ENCODE data around the gene ODF2L.

ODF2L gene, protein sequence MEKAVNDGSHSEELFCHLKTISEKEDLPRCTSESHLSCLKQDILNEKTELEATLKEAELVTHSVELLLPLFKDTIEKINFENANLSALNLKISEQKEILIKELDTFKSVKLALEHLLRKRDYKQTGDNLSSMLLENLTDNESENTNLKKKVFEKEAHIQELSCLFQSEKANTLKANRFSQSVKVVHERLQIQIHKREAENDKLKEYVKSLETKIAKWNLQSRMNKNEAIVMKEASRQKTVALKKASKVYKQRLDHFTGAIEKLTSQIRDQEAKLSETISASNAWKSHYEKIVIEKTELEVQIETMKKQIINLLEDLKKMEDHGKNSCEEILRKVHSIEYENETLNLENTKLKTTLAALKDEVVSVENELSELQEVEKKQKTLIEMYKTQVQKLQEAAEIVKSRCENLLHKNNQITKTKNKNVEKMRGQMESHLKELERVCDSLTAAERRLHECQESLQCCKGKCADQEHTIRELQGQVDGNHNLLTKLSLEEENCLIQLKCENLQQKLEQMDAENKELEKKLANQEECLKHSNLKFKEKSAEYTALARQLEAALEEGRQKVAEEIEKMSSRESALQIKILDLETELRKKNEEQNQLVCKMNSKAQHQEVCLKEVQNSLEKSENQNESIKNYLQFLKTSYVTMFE

GRCh38 chr1:86395751-86396497 is at the start of gene ODF2L:
TSS of gene ODF2L (minus strand) at chr1:86396323. CDS start at chr1:86387027, 9,296 bp downstream.
- H3K27ac ChIP-seq: peak within 1 kb of the TSS; percentile 48

GRCh38 chr1:86445919-86446318 is 49.8 kb upstream of the ODF2L start:
- no peak overlapping the region for H3K27ac ChIP-seq
- TF ChIP-seq ZFX (IDR thresholded peaks at IDR 0.05; ENCODE audit: borderline replicate concordance) (no peak), CTCF (IDR thresholded peaks at IDR 0.05) (no peak)

More at GRCh38 chr1:86395751-86396497, at the start of gene ODF2L:
- TF ChIP-seq ZFX (IDR thresholded peaks at IDR 0.05; ENCODE audit: borderline replicate concordance): no peak
- TF ChIP-seq CTCF (IDR thresholded peaks at IDR 0.05): no peak

GRCh38 chr1:86441997-86442396 is 45.9 kb upstream of the ODF2L start:
- H3K27ac ChIP-seq: no peak overlapping the region
- TF ChIP-seq CTCF (IDR thresholded peaks at IDR 0.05) (no peak), ZFX (IDR thresholded peaks at IDR 0.05; ENCODE audit: borderline replicate concordance) (no peak)

DNA sequence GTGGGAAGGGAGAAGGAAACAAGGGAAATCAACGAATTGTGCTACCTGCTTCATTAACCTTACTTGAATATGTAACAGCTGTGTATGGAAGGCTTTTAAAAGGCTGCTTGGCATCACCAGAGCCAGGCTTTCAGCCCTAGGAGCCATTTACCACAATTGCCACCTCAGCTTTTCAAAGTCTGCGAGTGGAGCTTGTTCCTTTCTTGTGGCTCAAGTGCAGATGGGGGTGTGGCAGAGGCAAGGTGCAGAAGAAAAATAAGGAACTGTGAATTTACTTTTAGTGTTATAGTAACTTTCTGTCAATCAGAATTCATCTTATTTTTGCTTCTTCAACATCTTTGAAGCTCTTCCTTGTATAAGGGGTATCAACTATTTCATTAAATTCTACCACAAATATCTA is 45.5 kb upstream of the ODF2L start:
- no peak overlapping the region for H3K27ac ChIP-seq
- TF ChIP-seq ZFX (IDR thresholded peaks at IDR 0.05; ENCODE audit: borderline replicate concordance) (no peak), CTCF (IDR thresholded peaks at IDR 0.05) (no peak)

DNA sequence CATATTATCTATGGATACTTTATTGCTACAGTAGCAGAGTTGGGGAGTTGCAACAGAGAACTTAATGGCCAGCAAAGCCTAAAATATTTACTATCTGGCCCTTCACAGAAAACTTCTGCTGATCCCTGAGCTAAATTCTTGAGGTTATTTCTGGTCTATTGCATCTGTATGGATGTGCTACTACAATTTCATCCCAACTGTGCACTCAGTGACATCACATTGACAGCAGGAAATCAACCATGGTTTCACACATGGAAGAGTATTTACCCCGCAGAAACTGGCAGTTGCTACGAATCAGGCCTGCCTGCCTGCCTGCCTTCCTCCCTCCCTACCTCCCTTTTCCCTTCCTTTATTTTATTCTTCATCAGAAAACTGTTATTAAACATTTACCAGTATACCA is 39.9 kb upstream of the ODF2L start:
- no peak for TF ChIP-seq ZFX (IDR thresholded peaks at IDR 0.05; ENCODE audit: borderline replicate concordance)
- TF ChIP-seq CTCF (IDR thresholded peaks at IDR 0.05): no peak
- no peak overlapping the region for H3K27ac ChIP-seq

- H3K27ac ChIP-seq: no peak overlapping the region
- no peak for TF ChIP-seq ZFX (IDR thresholded peaks at IDR 0.05; ENCODE audit: borderline replicate concordance)
- TF ChIP-seq CTCF (IDR thresholded peaks at IDR 0.05): no peak
Measured at GRCh38 chr1:86435327-86435726, 39.2 kb upstream of the ODF2L start.
